ENCODE results near the gene PTMA. TPM values are rescaled to one million over a fixed set of nuclear protein-coding genes. Genes with fewer than 3 reads are reported as not detected.

The PTMA gene
- total and polyA plus RNA-seq, 9 of the 15 experiments (the other 6 are each of a cell fraction or from before 2014, with no cell fraction given): 429 to 2,322 (median 1,578) TPM

GRCh38 chr2:231707927-231708772, at the start of gene PTMA (continued):
- TF ChIP-seq CBX8 (IDR thresholded peaks at IDR 0.05; ENCODE audit: borderline replicate concordance, extremely low read depth, low read depth, low read length, poor library complexity, severe bottlenecking) (no peak), RBM39 (optimal IDR thresholded peaks at IDR 0.05; ENCODE audit: low read depth, low read length) (no peak), RBM17 (IDR thresholded peaks at IDR 0.05; ENCODE audit: borderline replicate concordance, low read depth, low read length) (no peak), ZKSCAN3 (CRISPR knock-in tag; IDR thresholded peaks at IDR 0.05) (no peak), MXI1 (IDR thresholded peaks at IDR 0.05; ENCODE audit: low read depth, low read length) (peak; percentile 41; the same call in 1 of the 2 replicates), CBFA2T2 (conservative IDR thresholded peaks at IDR 0.05) (no peak), POLR2G (IDR thresholded peaks at IDR 0.05; ENCODE audit: low read depth, low read length) (peak; percentile 97), SPI1 (IDR thresholded peaks at IDR 0.05; ENCODE audit: borderline replicate concordance, low read depth, low read length) (no peak), ZNF253 (CRISPR knock-in tag; conservative IDR thresholded peaks at IDR 0.05) (no peak), TAL1 (IDR thresholded peaks at IDR 0.05) (no peak), NR3C1 (CRISPR knock-in tag; IDR thresholded peaks at IDR 0.05) (no peak), VEZF1 (CRISPR knock-in tag; IDR thresholded peaks at IDR 0.05) (peak; percentile 99), POLR2AphosphoS5 (IDR thresholded peaks at IDR 0.05; ENCODE audit: control insufficient read depth, insufficient read depth, low read depth, low read length) (peak; percentile 84), KHSRP (IDR thresholded peaks at IDR 0.05) (no peak), KDM4B (IDR thresholded peaks at IDR 0.05; ENCODE audit: borderline replicate concordance in 2 of 2, low read depth in 1 of 2) (no peak), LARP7 (IDR thresholded peaks at IDR 0.05) (no peak), PTBP1 (IDR thresholded peaks at IDR 0.05; ENCODE audit: low read depth, low read length) (no peak; the same call in 1 of the 2 replicates), HMGN3 (IDR thresholded peaks at IDR 0.05; ENCODE audit: borderline replicate concordance, extremely low read depth, insufficient read length, low read depth, low read length) (peak; percentile 77), KLF10 (CRISPR knock-in tag; IDR thresholded peaks at IDR 0.05) (no peak), SNAPC5 (CRISPR knock-in tag; IDR thresholded peaks at IDR 0.05) (no peak), ESRRA (IDR thresholded peaks at IDR 0.05; ENCODE audit: borderline replicate concordance, low read depth) (no peak), RBM22 (IDR thresholded peaks at IDR 0.05; ENCODE audit: low read depth, low read length, poor library complexity, severe bottlenecking) (no peak)
- TF ChIP-seq, protein P1, sequence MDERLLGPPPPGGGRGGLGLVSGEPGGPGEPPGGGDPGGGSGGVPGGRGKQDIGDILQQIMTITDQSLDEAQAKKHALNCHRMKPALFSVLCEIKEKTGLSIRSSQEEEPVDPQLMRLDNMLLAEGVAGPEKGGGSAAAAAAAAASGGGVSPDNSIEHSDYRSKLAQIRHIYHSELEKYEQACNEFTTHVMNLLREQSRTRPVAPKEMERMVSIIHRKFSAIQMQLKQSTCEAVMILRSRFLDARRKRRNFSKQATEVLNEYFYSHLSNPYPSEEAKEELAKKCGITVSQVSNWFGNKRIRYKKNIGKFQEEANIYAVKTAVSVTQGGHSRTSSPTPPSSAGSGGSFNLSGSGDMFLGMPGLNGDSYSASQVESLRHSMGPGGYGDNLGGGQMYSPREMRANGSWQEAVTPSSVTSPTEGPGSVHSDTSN (CRISPR knock-in tag; IDR thresholded peaks at IDR 0.05; ENCODE audit: low read depth): peak; percentile 37; the same call in 1 of the 2 replicates
- TF ChIP-seq, protein P1 (tag; conservative IDR thresholded peaks at IDR 0.05; ENCODE audit: low read depth): peak; percentile 58; the same call in 1 of the 2 replicates

All from K562 (cell line).